ENCODE results near the gene RPS6KA5.
"Not testable (repeated sequence)": the region's sequence is repeated elsewhere in the genome, so short reads cannot be mapped to it uniquely, and the experiment has no call there.

The RPS6KA5 gene

DNA sequence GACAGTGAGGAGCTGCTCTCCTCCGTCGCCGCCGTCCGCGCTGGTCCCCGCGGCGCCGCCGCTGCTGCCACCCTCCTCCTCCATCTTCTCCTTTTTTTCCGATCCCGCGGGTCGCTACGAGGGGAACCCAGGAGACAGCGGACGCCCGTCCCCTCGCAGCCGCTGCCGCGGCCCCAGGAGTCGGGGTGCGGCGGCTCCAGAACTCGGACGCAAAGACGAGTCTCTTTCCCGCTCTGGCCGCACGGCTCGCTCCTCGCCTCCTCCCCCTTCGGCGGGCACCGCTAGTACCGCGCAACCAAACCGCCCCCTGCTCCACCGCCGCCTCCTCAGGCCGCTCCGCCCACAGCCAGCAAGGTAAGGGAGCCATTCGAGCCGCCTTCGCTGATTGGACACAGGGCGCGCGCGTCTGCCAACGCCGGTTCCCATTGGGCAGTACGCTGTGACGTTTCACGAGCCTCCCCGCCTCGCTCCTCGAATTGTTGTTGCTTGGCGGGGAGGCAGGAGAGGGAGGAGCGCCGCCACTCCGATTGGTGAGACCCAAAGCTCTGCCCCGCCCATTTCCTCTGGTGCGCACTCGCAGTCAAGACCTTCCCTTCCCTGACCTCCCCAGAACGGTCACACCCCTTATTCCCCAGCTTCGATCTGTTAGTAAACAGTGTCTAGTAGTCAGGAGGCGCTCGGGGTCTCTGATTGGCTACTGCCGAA is at the start of gene RPS6KA5:
Gene RPS6KA5, minus strand, starts transcription at position 291 of the 705 bp plus-strand sequence. Its CDS starts 207 bp downstream, at position 84.
- peak; percentile 97 to 100 for DNase-seq (ENCODE audit: low read depth in 2 of 2, low spot score in 1 of 2)

DNA sequence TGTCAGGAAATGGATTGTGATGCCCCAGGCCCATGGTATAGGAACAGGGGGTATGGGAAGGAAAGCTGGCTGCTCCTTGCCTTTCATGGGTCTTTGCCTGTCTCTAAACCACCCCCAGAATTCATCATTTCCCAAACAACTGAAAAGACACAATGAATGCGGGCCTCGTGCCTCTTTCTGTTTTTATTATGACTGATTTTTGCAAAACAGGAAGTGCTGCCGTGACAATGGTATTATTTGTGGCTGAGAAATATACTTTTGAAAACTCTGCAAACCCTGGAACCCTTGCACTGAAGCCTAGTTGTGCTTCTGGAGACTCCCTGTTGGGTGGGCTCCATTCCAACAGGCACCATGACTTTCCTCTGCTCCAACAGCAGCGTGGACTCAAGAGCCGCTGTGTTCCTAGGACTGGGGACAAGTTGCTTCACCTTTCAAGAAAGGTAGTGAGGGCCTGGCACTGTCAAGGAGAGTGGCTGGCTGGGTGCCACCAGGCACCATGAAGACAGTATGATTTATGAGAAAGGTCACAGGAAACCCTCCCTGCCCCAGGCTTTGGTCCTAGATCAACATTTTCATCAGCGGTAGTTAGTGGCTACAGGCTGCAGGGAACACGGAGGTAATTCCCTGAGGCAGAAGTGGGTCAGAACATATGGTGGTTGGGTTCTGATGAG is 48.6 kb upstream of the RPS6KA5 start:
- no peak for DNase-seq (ENCODE audit: low read depth in 2 of 2, low spot score in 1 of 2)

DNA sequence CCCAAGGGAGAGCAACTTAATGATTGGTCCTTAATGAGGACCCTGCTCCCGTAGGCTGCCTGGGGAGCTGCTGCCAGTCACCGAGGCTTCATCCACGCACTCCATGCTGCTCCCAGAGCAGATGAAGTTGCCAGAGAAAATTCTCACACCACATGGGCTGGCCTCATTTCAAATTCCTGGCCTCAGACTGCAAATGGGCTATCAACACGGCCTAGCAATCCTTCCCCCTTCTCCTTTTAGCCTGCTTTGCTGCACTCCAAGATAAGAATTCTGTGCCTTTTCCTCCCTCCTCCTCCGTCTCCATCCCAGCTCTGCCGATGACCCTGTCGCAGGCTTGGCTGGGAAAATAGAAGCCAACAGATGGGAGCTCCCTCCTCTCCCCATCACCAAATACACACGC is 42.7 kb upstream of the RPS6KA5 start:
- DNase-seq (ENCODE audit: low read depth in 2 of 2, low spot score in 1 of 2) = no peak

DNA sequence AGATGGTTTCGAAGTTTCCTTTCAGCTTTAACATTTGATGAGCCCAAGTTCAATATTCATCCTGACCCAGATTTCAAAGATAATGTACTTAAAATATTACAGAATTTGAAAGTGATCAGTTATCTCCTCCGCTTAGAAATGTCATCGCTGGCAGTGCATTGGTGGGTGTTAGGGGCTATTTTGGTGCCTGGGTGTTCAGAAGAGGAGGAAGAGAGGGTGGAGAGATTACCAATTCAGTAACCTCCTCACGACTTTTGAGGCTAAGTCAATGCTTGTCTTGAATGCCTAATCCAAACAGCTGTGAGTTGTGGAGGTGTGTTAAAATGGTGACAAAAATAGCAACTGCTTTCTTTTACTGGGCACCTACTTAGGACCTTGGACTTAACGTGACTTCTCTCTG is 39.7 kb upstream of the RPS6KA5 start:
- no peak for DNase-seq (ENCODE audit: low read depth in 2 of 2, low spot score in 1 of 2)

DNA sequence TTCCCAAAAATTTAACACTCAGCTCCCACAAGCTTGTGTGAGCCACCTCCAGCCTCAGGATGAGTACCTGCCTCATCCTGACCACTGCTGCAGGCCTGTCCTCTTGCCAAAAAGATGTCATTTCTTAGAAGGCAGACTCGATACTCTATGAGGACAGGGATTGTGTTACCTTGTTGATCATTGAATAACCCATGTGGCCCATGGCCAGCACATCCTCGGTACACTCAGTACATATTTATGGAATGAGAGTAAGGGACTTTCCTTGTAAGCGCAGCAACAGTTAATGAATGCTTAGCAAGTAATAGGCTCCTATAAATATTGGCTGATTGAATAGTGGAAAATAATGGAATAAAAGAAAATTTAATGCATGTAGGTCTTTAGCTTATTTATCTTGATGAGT is 38.1 kb upstream of the RPS6KA5 start:
- no peak for DNase-seq (ENCODE audit: low read depth in 2 of 2, low spot score in 1 of 2)

DNA sequence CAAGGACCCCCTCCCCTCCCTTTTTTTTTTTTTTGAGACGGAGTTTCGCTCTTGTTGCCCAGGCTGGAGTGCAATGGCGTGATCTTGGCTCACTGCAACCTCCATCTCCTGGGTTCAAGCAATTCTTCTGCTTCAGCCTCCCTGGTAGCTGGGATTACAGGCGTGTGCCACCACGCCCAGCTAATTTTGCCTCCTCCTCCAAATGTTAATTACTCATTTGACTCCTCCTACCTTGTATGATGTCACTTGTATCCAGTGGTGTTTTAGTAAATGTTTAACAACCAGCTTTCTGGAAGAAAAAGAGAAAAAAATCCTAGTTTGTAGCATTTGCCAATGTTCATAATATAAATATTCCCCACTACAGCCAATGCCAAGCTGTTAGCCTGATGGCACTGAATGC is 37.2 kb upstream of the RPS6KA5 start:
- not testable (repeated sequence) for DNase-seq (ENCODE audit: low read depth in 2 of 2, low spot score in 1 of 2)

DNA sequence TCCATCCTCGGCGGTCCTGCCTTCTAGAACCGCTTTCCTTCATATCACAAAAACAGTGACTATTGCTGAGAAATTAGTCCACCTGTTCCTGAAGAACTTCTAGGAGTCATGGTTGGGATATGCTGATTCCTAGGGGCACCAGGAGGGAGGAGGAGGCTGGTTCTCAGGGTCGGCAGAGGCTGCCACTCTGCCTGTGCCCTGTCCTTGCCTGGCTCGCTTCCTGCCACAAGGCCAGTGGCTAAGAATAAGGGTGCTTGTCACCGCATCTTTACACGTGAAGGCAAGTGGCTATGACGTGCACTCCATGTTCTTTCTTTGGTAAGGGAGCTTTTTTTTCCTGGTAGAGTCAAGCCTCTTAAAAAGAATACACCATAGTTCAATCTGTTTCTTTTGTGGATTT is 34.7 kb upstream of the RPS6KA5 start:
- DNase-seq (ENCODE audit: low read depth in 2 of 2, low spot score in 1 of 2) = no peak

DNA sequence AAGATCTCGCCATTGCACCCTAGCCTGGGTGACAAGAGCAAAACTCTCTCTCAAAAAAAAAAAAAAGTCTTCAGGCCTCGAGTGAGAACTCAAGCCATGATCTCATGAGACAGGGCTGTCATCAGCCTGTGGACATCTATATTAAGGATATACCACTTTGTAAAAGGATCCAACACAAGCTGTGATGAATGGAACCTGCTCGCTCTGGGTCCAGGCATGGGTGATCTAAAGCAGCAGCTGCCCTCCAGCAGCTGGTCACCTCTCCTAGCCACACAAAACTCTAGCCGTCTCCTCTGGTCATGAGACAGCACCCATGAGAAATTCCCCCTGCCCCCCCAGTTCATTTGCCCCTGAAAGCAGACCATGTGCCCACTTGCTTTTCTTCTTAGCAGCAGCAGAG is 34.3 kb upstream of the RPS6KA5 start:
- no peak for DNase-seq (ENCODE audit: low read depth in 2 of 2, low spot score in 1 of 2)

DNA sequence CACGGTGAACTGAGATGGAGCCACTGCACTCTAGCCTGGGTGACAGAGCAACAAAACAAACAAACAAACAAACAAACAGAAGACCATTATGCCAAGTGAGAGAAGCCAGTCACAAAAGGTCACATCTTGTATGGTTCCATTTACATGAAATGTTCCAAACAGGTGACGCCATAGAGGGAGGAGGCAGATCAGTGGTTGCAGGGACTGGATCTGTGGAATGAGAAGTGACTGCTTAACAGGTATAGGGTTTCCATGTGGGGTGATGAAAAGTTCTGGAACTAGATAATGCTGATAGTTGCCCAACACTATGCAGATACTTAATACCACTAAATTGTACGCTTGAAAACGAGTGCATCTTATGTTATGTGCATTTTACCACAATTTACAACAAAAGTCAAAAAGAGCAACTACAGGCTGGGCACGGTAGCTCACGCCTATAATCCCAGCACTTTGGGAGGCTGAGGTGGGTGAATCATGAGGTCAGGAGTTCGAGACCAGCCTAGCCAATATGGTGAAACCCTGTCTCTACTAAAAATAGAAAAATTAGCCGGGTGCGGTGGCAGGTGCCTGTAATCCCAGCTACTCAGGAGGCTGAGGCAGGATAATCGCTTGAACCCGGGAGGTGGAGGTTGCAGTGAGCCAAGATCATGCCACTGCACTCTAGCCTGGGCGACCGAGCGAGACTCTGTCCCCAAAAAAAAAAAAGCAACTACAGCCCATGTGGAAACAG is 33.5 kb upstream of the RPS6KA5 start:
- not testable (repeated sequence) for DNase-seq (ENCODE audit: low read depth in 2 of 2, low spot score in 1 of 2)

DNA sequence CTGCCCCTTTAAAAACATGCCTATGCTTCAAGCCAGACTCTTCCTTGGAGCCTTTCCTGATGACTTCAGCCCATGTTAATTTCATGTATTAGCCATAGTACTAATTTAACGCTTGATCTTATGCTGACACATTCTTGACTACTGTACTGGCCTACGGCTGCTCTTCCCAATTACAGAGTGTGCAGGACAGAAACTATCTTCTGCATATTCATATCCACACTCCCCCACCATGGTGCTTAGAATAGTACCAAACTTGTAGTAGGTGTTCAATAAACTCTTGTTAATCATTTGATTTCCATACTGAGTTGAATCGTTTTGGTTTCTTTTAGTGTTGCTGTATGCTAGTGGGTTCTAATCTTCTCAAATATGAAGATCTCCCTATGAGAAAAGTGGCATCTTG is 31.6 kb upstream of the RPS6KA5 start:
- no peak for DNase-seq (ENCODE audit: low read depth in 2 of 2, low spot score in 1 of 2)

DNA sequence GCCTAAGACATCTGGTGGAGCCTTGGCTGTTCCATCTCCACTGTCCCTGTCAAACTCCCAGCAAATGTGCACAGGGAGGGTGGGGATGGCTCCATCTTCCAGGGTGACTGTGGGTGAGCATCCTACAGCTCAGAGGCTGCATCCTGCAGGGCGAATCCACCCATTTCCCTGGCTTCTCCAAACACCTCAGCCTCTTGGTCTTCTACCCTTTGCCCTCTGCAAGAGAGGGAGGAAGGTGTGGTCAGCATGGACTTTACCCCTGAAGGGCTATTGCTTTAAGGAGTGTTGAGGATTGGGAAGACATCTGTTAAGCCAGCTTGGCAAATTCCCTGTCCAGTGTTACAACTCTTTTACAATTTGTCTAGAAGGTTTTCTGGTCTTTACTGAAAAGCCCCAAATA is 30.3 kb upstream of the RPS6KA5 start:
- no peak for DNase-seq (ENCODE audit: low read depth in 2 of 2, low spot score in 1 of 2)

DNA sequence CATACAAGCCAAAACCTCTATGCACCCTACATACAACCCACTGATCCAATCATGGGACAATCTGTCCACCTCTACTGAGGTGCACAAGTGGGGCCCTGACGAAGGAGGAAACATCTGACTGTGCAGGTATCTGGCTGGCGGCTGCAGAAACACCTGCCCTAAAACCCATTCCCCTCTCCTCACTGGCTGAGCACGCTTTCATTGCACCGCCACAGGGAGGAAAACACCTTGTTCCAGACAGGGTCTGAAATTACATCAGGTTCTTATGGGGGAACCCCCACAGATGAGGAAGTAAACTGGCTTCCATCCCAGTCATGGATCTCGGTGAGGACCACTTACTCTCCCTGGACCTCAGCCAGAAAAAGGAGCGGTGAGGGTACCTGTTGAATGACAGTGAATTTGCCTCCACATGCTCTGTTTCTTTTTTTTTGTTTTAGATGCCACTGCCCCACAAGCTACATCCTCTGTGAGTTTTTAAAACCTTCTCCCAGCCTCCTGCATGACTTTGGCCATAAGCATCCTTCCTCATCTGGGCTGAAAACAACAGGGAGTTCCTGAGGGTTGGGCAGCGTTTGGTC is 29.6 kb upstream of the RPS6KA5 start:
- DNase-seq (ENCODE audit: low read depth in 2 of 2, low spot score in 1 of 2) = no peak

DNA sequence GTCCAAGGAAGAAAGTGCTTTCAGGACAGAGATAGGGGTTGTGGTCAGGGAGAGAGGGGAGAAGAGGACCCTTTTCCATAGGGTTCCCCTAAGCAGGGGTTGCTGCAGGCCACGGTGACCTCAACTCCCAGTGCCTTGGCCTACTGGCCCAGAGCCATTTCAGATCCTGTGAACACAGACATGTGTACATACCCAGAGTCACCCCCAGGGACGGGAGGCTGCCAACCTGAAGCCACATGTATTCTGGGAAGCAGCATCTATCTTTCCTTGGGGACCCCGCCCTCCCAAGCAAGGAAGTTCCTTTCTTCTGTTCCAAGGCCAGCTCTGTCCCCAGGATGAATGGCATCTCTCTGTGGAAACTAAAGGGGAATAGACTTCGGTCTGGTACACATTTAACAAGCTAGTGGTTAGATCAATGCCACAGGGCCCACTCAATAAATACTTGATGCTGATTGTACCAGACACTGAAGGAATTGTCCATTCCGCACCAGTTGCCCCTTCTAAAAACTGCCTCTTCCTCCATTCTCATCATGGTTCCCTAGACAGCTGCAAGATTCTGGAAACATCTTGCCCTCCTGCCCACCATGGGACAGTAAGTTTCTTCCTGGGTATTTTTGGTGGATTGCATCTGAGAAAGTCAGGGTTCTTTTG is 28.3 kb upstream of the RPS6KA5 start:
- no peak for DNase-seq (ENCODE audit: low read depth in 2 of 2, low spot score in 1 of 2)

DNA sequence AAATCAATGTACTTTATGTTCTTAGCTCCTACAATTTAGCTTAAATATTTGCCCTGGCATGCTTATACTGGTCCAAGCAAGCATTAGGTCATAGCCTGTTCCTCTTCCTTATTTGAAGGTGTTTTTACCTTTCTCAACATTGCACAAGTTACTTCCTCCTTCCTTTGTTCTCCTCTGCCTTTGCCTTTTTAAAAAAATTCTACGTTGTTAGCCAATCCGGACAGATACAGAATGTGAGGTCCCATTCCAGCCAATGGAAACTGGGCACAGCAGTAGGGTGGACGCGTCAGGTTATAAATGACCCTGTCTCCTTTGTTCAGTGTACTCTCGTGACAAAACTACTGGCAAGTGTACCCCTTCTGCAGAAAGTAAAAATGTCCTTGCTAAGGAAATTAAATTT is 27.0 kb upstream of the RPS6KA5 start:
- not testable (repeated sequence) for DNase-seq (ENCODE audit: low read depth in 2 of 2, low spot score in 1 of 2)

DNA sequence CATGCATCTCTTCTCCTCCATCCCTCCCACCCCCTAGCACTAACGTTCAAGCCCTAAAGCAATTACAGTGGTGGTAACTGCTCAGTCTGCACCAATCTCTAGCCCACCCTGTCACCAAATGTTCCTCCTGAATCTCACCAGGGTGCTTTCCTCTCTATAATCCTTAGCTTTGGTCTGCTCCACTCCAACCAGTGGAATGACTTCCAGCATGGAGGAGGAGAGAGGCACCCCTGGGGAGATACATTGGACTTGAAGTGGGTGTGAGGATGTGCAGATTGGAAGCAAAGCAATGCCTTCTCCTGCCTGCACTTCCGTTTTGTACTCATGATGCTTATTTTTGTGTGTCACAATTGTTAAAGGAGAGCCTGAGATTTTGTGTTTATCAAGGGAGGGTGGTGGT is 24.1 kb upstream of the RPS6KA5 start:
- no peak for DNase-seq (ENCODE audit: low read depth in 2 of 2, low spot score in 1 of 2)

DNA sequence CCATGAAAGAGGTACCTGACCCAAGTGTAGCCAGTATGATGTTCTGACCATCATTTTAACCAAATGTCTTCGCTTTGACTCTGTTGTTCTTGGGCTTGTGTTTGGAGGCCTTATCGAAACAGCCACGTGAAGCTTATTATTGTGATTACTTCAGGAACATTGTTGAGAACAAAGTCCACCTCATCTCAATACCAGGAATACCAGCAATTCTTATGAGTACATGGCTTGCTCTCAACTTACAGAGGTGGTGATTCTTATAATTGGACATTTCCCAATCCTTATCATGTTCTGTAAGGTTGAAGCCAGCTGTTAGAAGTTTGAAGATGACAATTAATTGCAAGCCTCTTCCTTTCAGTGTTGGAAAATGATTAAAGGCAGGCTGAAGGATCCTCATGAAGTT is 21.8 kb upstream of the RPS6KA5 start:
- no peak for DNase-seq (ENCODE audit: low read depth in 2 of 2, low spot score in 1 of 2)

DNA sequence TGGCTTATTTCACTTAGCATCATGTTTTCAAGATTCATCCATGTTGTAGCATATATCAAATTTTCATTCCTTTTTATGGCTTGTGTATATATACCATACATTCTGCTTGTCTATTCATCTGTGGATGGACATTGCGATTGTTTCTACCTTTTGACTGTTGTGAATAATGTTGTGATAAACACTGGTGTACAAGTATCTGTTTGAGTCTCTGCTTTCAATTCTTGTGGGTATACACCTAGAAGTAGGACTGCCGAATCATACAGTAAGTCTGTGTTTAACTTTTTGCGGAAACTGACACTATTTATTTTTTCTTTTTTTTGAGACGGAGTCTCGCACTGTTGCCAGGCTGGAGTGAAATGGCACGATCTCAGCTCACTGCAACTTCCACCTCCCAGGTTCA is 19.6 kb upstream of the RPS6KA5 start:
- DNase-seq (ENCODE audit: low read depth in 2 of 2, low spot score in 1 of 2) = no peak

DNA sequence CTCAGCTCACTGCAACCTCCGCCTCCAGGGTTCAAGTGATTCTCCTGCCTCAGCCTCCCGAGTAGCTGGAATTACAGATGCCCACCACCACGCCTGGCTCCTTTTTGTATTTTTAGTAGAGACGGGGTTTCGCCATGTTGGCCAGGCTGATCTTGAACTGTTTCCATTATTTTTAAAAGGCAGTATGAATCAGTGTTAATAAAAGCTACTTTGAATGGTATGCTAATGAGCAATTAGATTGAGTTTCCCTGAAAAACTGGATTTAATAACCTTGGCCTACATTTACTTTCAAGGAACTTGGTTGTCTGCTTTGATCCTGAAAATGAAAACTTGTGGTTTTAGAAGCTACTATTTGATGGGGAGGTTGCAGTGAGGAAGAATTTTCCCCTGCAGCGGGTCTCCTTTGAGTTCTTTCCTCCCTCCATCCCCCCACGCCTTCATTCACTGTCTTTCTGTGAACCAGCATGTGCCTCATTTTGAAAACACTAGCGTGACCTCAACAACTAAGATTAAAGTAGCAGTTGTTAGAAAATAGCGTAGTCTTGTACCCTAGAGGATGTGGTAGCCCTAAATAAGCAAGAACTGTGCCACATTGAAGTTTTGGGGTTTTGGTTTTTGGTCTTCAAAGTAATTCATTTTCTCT is 17.8 kb upstream of the RPS6KA5 start:
- DNase-seq (ENCODE audit: low read depth in 2 of 2, low spot score in 1 of 2) = no peak

DNA sequence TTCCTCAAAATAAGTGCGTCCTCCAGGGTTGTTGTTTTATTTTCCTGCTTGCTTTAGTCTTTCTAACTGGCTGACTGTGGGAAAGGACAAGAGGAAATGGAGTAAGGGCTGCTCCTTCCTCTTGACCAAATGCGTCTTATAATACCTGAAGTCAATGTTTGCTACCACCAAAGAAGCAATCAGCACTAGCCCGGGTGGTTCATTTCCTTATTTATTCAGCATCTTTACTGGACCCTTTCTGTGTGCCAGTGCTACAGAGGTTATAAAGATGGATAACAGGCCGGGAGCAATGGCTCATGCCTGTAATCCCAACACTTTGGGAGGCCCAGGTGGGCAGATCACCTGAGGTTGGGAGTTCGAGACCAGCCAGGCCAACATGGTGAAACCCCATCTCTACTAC is 15.1 kb upstream of the RPS6KA5 start:
- DNase-seq (ENCODE audit: low read depth in 2 of 2, low spot score in 1 of 2) = no peak

DNA sequence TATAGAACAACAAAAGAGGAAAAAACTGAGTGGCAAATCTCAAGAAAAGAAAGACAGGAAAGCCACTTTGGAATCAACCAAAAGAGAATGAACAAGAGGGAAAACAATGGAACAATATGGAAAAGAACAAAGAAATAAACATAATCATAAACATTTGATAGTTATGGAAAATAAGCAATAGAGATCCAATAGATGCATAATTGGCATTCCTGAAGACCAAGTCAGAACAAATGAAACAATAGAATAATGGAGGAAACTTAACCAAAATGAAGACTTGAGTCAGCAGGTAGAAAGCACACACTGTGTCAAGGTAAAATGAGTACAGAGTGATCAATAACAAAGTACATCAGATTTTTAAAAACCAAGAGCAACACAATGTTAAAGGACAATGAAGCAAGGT is 10.1 kb upstream of the RPS6KA5 start:
- no peak for DNase-seq (ENCODE audit: low read depth in 2 of 2, low spot score in 1 of 2)

DNA sequence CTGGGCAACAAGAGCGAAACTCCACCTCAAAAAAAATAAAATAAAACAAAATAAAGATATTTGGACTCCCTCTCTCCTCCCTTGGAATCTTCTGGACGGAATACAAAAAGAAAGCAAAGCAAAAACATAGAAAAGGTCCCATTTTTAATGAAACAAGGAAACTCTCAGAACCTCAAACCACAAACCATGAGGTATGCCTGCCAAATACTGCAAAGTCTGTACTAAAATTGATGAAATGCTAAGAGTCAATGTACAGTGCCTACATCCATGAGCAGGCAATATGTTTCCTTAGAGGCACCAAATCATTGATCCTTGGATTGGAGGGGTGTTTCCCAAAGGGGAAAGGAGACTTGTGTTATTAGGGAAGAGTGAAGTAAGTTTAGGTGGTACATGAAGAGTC is 8.2 kb upstream of the RPS6KA5 start:
- no peak for DNase-seq (ENCODE audit: low read depth in 2 of 2, low spot score in 1 of 2)

Data from stimulated activated CD8-positive, alpha-beta memory T cell treated with anti-CD3 and anti-CD28 coated beads, Interleukin-4, amount 100 ng/mL, for 1 hour (primary cell).